Mesothelial cell of epicardium (in vitro differentiated cells): Measurements from ENCODE around the gene ASB5. TPM values are rescaled to one million over a fixed set of nuclear protein-coding genes. Genes with fewer than 3 reads are reported as not detected.
"Not testable (repeated sequence)": the region's sequence is repeated elsewhere in the genome, so short reads cannot be mapped to it uniquely, and the experiment has no call there.

Source experiments
- DNase-seq, 2 experiments: peaks; one replicate each; pipeline ENCODE4 v3.0.0; 2021; ENCODE audit warnings: low spot score in 2 of 2; ENCODE audit not compliant: unreplicated experiment in 2 of 2
- H3K27ac Mint-ChIP-seq: 2 replicates; pipeline ENCODE4 v1.8.0; 2021; ENCODE audit warnings: mixed read lengths
- H3K27me3 Mint-ChIP-seq: 2 replicates; pipeline ENCODE4 v1.8.0; 2021; ENCODE audit warnings: low read depth, mixed read lengths
- H3K36me3 Mint-ChIP-seq: 2 replicates; pipeline ENCODE4 v1.8.0; 2021; ENCODE audit warnings: mixed read lengths
- H3K4me1 Mint-ChIP-seq: 2 replicates; pipeline ENCODE4 v1.8.0; 2021; ENCODE audit warnings: mixed read lengths
- H3K4me3 Mint-ChIP-seq: 2 replicates; pipeline ENCODE4 v1.8.0; 2021; ENCODE audit warnings: mild to moderate bottlenecking, moderate library complexity, mixed read lengths
- H3K9me3 Mint-ChIP-seq: 2 replicates; pipeline ENCODE4 v1.8.0; 2021; ENCODE audit warnings: mixed read lengths
- total RNA-seq: library from RNA; stranded (reverse); gene quantifications from 3 replicates; pipeline ENCODE4 v1.2.1, GENCODE V29; 2021
- TF ChIP-seq, protein P1 (sequence below): fragments of 200-600 bp; sonication (generic); IDR thresholded peaks from one replicate; pipeline ENCODE4 v1.5.0; 2021; ENCODE audit warnings: antibody characterized with exemption; ENCODE audit not compliant: unreplicated experiment

The ASB5 gene
- total RNA-seq, 1 donor from 2014 or later = not detected

DNA sequence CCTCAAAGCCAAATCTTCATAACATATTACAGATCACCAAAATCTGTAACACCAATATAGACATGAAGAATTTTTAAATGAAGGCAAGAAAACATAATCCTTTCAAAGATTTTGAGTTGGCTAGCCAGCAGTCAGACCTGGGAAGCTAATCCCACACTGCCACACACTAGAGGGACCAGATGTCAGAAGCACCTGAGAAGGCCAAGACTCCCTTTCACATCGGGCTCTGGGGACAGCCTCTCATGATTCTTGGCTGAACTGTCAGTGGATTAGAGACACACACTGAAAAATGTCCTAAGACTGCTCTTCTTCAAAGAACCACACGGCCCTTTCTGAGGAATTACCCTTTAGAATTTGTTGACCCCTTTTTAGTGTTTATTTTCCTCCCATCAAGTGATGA, 45.5 kb downstream of the ASB5 start:
- no peaks in the 10 kb centered on the region for H3K9me3 Mint-ChIP-seq
- H3K4me3 Mint-ChIP-seq = no peak overlapping the region
- no peaks in the 10 kb centered on the region for H3K27me3 Mint-ChIP-seq
- TF ChIP-seq, protein P1, sequence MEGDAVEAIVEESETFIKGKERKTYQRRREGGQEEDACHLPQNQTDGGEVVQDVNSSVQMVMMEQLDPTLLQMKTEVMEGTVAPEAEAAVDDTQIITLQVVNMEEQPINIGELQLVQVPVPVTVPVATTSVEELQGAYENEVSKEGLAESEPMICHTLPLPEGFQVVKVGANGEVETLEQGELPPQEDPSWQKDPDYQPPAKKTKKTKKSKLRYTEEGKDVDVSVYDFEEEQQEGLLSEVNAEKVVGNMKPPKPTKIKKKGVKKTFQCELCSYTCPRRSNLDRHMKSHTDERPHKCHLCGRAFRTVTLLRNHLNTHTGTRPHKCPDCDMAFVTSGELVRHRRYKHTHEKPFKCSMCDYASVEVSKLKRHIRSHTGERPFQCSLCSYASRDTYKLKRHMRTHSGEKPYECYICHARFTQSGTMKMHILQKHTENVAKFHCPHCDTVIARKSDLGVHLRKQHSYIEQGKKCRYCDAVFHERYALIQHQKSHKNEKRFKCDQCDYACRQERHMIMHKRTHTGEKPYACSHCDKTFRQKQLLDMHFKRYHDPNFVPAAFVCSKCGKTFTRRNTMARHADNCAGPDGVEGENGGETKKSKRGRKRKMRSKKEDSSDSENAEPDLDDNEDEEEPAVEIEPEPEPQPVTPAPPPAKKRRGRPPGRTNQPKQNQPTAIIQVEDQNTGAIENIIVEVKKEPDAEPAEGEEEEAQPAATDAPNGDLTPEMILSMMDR = no peak
- no peaks in the 10 kb centered on the region for H3K36me3 Mint-ChIP-seq
- no peak overlapping the region for H3K27ac Mint-ChIP-seq
- no peak for DNase-seq
- H3K4me1 Mint-ChIP-seq = no peaks in the 10 kb centered on the region

DNA sequence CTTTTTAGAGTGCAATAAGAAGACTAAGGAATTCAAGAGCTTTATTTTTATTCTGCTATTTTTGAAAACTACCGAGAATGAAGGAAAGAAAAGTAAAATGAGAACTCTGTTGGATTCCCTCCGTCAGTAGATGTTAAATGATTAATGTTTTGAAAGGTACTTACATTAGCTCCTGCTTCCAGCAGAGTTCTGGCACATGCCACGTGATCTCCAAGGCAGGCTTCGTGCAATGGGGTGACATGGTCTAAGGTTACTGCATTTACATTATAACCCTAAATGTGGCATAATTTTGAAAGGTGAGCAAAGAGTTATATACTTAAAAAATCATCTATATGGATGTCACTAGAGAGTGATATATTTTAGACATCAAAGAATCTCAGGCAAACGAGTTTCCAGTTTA, 46.9 kb downstream of the ASB5 start:
- Mint-ChIP-seq H3K36me3 (no peaks in the 10 kb centered on the region), H3K27me3 (no peaks in the 10 kb centered on the region), H3K4me1 (no peaks in the 10 kb centered on the region), H3K27ac (no peak overlapping the region), H3K4me3 (no peak overlapping the region), H3K9me3 (no peaks in the 10 kb centered on the region)
- no peak for DNase-seq
- TF ChIP-seq, protein P1 = no peak

DNA sequence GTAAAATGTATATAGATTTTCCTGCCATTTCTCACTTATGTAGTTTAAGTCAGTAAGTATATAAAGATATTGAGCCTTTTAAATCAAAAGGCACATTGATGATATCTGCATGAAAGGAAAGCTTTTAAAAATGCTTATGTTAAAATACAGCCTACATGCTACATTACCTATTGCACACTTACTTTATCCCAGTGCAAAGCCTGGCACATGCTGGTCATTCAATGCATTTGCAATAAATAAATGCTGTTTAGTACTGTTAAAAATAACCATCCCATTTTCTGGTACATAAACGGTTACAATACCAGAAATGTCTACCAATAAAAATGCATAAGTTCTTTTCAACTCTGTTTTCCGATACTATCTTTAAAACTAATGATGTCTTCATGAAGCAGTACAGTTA, 51.5 kb downstream of the ASB5 start:
- Mint-ChIP-seq H3K9me3 (peaks cover 3% of the 10 kb centered on the region), H3K36me3 (no peaks in the 10 kb centered on the region), H3K4me3 (no peak overlapping the region), H3K27me3 (no peaks in the 10 kb centered on the region), H3K4me1 (no peaks in the 10 kb centered on the region), H3K27ac (no peak overlapping the region)
- no peak for DNase-seq
- TF ChIP-seq, protein P1 = no peak

DNA sequence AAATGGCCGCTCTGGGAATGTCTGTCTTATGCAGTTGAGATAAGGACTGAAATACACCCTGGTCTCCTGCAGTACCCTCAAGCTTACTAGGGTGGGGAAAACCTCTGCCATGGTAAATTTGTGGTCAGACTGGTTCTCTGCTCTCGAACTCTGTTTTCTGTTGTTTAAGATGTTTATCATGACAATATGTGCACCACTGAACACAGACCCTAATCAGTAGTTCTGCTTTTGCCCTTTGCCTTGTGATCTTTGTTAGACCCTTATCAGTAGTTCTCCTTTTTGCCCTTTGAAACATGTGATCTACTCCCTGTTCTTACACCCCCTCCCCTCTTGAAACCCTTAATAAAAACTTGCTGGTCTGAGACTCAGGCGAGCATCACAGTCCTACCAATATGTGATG, 56.7 kb downstream of the ASB5 start:
- H3K36me3 Mint-ChIP-seq, H3K9me3 Mint-ChIP-seq, H3K4me1 Mint-ChIP-seq, DNase-seq, H3K27ac Mint-ChIP-seq, H3K4me3 Mint-ChIP-seq, H3K27me3 Mint-ChIP-seq: not testable (repeated sequence)

DNA sequence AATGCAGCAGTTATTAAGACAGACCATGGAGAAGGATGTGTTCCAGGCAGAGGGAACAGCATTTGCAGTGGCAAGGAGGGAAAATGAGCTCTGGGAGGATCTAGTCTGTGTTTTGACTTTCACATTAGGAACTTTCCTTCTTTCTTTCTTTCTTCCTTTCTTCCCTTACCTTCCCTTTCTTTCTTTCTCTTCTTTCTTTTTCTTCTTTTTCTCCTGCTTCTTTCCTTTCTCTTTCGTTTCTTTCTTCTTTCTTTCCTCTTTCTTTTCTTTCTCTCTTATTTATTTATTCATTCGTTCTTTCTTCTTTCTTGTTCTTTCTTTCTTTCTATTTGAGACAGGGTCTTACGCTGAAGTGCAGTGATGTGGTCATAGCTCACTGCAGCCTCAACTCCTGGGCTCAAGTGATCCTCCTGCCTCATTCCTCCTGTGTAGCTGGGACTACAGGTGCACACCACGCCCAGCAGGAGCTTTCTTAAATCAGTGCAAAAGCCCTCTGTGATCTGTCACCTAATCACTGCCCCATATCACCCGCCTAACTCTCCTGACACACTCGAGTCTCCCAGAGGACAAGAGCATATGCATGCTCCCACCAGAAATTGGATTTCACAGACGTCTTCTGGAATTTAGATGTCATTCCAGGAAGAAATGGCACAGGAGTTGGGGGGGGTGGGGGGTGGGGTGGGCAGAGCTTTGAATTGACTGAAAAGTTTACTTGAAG, 58.3 kb downstream of the ASB5 start:
- Mint-ChIP-seq H3K4me1 (peaks cover 3% of the 10 kb centered on the region), H3K9me3 (peaks cover 12% of the 10 kb centered on the region), H3K4me3 (no peak overlapping the region), H3K27ac (no peak overlapping the region), H3K36me3 (no peaks in the 10 kb centered on the region), H3K27me3 (no peaks in the 10 kb centered on the region)
- TF ChIP-seq, protein P1 = no peak
- DNase-seq = no peak

DNA sequence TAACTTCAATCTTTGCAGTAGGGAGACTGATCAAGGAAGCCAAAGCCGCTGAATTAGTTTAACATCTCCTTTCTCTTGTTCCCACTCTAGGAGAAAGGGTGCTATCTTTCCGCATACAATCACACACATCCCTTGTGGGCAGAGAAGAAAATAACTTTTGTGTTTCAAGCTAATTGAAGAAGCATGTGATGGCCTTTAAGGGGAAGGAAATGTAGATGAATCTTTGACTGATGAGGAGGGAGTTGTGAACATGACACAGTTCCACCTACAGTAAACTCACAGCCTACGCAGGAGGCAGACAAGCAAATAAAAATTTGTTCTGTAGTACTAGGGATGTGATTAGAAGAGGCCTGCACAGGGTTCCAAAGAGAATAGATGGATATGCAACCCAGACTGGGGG, 58.9 kb downstream of the ASB5 start:
- Mint-ChIP-seq H3K27ac (no peak overlapping the region), H3K4me3 (no peak overlapping the region), H3K36me3 (no peaks in the 10 kb centered on the region), H3K27me3 (no peaks in the 10 kb centered on the region), H3K9me3 (peaks cover 12% of the 10 kb centered on the region), H3K4me1 (peaks cover 9% of the 10 kb centered on the region)
- TF ChIP-seq, protein P1 = no peak
- DNase-seq = no peak
